ENCODE results near the gene VMAC.
A peak's percentile ranks its signal among the peaks of the same experiment; 100 is the strongest.
"Not testable (repeated sequence)": the region's sequence is repeated elsewhere in the genome, so short reads cannot be mapped to it uniquely, and the experiment has no call there.

Gene VMAC, protein sequence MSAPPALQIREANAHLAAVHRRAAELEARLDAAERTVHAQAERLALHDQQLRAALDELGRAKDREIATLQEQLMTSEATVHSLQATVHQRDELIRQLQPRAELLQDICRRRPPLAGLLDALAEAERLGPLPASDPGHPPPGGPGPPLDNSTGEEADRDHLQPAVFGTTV

DNA sequence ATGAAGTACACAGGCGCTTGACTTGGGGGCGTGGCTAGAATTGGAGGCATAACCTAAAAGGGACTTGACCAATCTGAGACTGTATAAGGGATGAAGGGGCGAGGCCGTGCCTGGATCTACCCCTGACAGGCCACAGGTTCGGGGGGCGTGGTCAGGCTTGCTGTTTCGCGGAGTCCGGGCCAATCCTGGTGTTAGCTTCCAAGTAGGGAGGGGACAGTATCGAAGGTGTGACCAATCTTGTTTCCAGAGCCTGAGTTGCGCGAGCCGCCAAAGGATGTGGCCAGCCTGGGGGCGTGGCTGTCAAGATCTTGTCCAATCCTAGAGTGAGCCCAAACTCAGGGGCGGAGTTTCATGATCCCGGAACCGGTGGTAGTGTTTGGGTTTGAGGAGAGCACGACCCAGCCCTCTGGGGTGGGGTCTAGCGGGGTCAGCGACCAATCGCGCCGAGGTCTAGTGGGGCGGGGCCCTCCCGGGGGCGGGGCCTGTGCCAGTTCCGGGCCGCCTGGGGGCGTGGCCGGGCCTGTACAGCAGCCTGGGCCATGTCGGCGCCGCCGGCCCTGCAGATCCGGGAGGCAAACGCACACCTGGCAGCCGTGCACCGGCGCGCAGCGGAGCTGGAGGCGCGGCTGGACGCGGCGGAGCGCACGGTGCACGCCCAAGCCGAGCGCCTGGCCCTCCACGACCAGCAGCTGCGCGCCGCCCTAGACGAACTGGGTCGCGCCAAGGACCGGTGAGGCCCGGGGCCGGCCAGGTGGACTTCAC, at the start of gene VMAC:
TSS of gene VMAC (plus strand) at position 521 of the 762 bp plus-strand sequence. CDS start at position 540, 19 bp downstream.
- peak; percentile 100 for DNase-seq (ENCODE audit: low read depth, low spot score)

DNA sequence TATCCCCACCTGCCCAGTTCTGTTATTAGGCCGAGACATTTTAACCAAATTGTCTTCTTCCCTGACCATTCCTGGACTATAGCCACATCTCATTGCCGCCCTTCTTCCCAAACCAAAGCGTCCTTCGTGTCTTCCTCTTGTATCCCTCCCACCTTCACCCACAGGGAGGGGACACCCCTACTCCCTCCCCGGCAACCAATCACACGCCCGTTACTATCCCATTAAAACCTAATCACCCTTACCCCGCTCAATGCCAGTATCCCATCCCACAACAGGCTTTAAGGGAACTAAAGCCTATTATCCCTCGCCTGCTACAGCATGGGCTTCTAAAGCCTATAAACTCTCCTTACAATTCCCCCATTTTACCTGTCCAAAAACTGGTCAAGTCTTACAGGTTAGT, 49.5 kb upstream of the VMAC start:
- DNase-seq (ENCODE audit: low read depth, low spot score), result not testable (repeated sequence)

DNA sequence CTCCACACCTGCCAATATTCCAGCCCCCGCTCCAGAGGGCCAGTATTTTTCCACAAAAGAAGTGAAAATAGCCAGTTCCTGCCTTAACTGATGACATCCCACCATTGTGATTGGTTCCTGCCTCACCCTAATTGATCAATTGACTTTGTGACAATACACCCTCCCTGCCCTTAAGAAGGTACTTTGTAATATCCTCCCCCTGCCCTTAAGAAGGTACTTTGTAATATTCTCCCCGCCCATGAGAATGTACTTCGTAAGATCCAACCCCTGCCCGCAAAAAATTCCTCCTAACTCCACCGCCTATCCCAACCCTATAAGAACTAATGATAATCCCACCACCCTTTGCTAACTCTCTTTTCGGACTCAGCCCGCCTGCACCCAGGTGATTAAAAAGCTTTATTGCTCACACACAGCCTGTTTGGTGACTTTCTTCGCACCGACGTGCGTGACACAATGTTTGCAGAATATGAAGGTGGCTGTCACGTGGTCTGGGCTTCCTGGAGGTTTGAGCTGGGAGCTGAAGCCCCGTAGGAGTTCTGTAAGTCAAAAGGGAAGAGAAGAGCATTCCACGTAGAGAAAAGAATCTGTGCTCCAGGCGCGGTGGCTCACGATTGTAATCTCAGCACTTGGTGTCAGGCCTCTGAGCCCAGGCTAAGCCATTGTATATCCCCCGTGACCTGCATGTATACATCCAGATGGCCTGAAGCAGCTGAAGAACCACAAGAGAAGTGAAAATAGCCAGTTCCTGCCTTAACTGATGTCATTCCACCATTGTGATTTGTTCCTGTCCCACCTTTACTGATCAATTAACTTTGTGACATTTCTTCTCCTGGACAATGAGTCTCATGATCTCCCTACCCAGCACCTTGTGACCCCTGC, 47.2 kb upstream of the VMAC start:
- DNase-seq (ENCODE audit: low read depth, low spot score), result no peak

DNA sequence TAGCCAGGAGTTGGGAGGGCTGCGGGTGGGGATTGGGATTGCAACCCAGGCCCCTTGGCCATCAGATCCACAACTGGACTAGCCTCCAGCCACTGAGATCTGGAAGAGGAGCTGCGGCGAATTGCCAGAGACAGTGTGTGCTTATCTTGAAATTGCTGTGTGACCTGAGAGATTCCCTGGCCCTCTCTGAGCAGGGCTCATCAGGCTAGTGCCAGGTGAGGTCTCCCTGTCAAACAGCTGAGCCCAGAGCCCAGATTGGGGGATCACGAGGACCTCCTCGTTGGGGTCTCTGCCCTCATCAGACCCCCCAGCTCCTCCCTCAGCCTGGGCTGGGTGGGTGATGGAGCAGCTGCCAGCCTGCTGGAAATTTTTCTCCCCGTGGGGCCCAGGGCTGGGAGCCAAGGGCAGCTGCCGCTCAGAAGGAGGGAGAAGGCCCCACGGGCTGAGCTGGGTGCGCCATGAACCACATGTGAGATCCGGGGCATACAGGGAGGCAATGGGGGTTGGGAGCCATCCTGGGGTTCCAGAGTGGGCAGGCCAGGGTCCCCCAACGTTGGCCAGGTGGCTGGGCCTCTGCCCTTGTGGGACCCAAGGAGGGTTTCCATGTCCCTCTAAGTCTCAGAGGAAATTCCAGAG, 41.5 kb upstream of the VMAC start:
- DNase-seq (ENCODE audit: low read depth, low spot score), result no peak

DNA sequence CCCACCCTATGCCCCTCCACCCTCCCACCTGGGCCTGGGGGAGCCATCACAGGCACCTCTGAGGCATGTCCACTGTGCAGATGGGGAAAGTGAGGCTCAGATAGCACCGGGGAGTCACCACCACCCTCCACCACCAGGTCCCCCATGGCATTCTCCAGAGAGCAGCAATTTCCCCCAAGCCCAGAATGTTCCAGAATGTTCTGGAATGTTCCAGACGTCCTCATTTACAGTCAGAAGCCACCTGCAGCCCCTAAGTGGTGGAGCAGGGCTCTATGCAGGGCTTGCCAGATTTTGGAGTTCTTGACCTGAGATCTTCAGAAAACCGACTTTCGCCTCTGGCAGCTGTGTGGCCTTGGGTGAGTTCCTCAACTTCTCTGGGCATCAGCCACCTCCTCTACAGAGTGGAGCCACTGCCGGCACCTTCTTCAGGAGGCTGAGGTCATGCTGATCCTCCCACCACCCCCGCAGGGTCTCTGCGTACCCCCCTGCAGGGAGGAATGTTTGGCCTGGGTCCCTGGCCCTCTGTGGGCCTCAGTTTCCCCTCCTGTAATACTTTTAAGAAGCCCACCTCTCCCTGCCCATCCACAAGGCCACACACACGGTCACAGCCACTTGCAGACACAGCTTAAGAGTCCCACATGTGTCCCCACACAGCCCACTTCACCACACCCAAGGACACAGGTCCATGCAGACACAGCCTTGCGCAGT, 40.5 kb upstream of the VMAC start:
- DNase-seq (ENCODE audit: low read depth, low spot score), result no peak

DNA sequence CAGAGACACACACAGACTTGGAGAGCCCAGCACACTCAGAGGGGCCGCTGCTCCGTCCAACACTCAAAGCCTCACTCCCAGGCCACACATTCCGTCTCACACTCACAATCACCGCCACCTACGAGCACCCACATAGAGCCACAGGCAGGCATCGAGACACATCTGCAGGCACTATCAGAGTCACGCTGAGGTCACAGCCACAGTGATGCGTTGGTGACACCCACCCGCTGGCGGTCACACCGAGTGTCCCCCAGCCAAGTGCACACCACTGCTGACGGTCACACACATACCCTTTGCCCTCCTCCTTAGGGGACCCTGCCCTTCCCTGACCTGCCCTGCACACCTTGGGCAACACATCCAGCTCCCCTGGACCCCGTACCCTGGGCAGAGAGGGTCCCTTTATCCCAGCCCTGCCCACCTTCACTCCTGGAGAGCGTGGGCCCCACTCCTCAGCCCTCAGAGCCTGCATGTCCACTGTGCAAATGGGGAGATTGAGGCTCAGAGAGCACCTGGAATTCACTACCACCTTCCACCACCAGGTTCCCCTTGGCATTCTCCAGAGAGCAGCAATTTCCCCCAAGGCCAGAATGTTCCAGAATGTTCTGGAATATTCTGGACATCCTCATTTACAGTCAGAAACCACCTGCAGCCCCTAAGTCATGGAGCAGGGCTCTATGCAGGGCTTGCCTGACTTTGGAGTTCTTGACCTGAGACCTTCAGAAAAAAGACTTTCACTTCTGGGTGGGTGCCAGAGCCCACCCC, 39.8 kb upstream of the VMAC start:
- no peak for DNase-seq (ENCODE audit: low read depth, low spot score)

DNA sequence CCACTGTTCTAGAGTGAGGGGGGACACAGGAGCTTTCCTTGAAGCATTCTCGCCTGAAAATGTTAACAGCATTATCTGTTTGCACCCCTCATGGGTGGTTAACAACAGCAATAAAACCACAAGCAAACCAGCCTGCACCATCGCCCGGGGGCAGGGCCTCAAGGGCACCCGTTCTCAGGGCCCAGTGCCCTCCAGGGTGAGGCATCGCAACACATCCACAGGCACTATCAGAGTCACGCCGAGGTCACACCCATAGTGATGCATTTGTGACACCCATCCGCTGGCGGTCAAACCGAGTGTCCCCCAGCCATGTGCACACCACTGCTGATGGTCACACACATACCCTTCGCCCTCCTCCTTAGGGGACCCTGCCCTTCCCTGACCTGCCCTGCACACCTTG, 38.9 kb upstream of the VMAC start:
- DNase-seq (ENCODE audit: low read depth, low spot score), result no peak

DNA sequence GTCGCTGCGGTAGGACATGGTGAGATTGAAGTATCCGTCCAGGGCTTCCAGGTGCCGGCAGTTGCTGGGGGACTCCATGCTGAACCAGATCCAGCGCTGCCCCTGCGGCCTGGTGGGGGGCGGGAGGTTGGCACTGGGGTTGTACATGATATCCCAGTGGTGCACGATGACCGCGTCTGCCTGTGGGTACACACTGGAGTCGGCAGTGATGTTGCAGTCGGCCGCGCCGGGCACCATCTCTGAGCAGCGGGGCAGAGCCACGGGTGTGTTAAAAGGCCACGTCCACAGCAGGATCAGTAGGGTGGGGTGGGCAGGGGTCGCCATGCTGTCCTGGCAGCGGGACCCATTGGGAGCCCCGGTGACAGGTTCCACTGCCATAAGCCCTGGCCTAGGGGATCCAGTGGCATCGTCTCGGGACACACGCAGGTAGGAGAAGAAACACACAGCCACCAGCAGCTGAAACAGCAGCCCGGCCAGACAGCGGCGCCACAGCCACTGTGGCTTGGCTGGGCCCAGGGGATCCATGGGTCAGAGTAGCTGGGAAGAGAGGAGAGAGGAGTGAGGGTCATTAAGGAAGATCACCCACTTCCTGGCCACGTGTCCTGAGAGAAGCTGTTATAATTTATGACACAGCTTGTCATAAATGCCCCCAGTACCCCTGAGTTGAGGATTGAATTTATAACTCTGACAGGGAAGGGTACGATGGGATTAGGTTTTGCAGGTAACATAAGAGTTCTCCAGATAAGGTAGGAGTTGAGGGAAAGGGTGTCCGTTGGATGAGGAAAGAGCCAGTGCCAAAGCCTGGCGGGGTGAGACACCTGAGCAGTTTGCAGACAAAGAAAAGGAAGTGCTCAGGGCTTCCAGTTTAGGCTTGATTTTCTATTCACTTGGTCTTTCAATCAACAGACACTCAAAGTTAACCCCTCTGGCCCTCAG, 37.2 kb upstream of the VMAC start:
- DNase-seq (ENCODE audit: low read depth, low spot score), result no peak

DNA sequence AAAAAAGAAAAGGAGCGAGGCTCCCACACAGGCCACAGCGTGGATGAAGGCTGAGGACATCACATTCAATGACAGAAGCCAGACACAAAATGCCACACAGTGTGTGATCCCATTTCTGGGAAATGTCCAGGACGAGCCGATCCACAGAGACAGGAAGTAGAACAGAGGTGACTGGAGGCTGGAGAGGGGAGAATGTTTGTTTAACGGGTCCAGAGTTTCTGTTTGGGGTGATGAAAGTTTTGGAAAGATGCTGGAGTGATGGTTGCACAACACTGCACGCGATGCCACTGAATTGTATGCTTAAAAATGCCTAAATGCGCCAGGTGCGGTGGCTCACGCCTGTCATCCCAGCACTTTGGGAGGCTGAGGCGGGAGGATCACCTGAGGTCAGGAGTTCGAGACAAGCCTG, 33.7 kb upstream of the VMAC start:
- DNase-seq (ENCODE audit: low read depth, low spot score), result no peak

DNA sequence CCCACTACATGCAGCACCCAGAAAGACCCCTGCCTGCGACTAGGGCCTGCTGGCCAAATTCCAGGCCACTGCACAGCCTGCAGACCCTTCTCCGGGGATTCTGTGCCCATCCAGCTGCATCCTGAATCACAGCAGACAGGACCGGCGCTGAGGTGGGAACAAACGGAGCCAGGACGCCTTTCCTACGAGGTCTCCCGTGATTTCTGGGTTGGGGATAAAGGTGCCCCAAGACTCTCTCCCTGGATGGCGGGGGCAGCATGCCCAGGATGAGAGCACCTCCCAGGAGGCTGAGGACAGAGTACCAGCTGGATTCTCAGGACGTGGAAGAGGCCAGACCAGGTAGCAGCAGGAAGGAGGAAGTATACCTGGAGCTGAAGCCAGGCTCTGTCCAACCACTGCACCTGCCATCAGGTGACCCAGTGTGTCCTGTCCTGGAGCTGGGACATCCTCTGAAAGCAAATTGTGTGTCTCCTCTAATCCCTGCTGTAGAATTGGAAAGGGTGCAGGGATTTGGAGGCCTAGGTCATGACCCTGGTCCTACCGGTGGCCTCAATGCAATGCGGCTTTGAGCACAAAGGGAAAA, 31.0 kb upstream of the VMAC start:
- no peak for DNase-seq (ENCODE audit: low read depth, low spot score)

DNA sequence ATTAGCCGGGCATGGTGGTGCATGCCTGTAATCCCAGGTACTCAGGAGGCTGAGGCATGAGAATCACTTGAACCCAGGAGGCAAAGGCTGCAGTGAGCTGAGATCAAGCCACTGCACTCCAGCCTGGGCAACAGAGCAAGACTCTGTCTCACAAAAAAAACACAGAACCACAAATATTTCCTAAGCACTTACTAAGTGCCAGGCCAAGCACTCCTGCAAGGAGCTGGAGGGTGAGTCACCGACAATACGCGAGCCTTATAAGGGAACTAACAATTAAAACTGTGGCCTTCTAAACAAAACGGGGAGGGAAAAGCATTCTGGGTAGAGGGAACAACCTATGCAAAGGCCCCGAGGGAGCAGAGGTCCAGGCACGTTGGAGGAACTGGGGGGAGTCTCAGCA, 30.2 kb upstream of the VMAC start:
- not testable (repeated sequence) for DNase-seq (ENCODE audit: low read depth, low spot score)

DNA sequence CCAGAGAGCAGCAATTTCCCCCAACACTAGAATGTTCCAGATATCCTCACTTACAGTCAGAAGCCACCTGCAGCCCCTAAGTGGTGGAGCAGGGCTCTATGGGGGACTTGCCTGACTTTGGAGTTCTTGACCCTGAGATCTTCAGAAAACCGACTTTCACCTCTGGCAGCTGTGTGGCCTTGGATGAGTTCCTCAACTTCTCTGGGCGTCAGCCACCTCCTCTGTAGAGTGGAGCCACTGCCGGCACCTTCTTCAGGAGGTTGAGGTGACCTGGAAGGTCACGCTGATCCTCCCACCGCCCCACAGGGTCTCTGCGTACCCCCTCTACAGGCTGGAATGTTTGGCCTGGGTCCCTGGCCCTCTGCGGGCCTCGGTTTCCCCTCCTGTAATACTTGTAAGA, 27.2 kb upstream of the VMAC start:
- DNase-seq (ENCODE audit: low read depth, low spot score), result no peak

DNA sequence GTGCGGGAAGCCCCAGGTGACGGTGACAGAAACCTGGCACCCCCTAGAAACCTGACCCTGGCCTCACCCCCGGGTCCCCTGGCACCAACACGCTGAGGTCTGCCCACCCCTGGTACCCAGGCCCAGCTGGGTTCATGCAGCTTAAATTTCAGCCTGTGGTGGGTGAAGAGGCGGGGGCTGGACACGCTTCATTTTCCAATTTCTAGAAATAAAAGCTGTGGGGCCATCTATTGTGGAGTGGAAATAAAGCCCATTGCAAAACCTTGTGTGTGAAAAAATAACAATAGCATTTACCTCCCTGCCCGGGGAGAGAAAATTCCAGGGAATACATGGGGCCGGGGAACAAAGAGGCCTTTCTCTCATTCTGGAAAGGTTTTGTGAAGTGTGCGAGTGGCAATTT, 26.8 kb upstream of the VMAC start:
- no peak for DNase-seq (ENCODE audit: low read depth, low spot score)

DNA sequence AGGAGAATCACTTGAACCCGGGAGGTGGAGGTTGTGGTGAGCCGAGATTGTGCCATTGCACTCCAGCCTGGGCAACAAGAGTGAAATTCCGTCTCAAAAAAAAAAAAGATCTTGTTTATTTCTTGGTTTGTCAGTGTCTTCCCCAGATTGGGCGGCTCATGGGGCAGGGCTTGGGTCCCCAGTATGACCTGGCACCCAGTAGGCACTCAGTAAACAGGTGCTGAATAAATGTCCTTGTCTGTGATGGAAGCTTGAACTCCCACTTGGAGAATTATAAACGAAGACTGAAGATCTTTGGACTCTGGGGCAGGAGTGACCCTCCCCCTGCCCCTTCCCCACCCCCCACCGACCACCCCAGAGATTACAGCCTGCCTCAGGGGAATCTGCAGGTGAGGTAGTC, 24.5 kb upstream of the VMAC start:
- no peak for DNase-seq (ENCODE audit: low read depth, low spot score)

DNA sequence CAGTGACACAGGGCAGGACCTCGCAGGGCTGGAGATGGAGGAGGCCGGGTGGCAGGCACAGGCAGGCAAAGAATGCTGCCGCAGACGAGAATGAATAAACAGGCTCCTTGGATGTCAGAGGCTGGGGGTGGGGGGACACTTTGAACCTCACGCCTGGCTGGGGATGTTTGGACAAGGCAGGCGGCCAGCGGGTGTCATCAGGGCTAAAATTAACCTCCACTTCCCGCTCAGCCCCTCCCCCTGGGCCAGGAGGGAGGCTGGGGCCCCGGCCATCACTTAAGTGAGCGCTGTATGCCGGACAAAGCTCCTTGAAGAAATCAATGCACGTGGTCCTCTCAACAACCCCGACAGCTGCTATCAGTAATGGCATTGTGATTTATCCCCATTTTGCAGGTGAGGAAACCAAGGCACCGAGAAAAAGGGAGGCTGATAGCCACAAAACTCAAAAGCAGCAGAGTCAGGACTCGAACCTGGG, 24.0 kb upstream of the VMAC start:
- peak; percentile 72 for DNase-seq (ENCODE audit: low read depth, low spot score)

DNA sequence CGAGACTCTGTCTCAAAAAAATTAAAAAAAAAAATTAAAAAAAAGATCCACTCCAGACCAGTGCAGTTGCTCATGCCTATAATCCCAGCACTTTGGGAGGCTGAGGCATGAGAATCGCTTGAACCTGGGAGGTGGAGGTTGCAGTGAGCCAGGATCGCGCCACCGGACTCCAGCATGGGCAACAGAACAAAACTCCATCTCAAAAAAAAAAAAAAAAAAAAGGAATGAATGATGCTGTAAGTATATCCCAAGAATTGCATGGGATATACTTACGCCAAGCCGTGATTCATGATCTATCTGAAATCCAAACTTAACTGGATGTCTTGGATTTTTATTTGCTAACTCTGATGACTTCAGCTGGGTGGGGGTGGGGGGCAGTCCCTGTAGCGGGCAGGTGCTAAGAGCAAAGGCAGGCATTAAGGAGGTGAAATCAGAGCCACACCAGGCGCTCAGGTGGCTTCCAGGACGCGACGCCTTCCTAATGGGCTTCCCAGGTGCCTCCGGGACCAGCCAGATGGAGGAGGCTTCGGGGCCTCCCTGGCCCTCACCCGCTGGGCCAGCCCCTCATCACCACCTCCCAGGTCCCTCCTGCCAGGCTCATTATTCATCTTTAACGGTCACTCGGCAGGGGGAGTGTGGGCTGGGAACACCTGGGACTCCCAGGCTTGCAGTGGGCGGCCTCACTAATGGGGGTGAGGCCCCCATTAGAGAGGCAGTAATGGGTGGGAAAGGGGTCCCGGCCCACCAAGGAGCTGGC, 23.0 kb upstream of the VMAC start:
- DNase-seq (ENCODE audit: low read depth, low spot score), result no peak

DNA sequence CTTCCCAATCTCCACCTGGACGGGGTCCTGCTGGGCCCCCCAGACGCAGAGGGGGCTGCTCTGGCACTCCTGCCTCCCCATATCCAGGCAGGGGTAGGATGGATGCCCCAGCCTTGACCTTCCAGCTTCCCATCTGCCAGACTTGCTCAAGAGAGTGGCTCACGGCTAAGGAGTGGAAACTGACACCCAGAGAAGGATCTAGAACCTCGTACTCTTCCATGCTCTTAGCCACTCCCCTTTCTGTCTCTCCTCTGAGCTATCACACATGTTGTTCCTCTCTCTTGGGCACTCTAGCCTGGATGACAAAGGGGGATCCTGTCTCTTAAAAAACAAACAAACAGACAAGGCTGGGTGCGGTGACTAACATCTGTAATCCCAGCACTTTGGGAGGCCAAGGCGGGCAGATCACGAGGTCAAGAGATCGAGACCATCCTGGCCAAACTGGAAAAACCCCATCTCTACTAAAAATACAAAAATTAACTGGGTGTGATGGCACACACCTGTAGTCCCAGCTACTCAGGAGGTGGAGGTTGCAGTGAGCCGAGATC, 22.2 kb upstream of the VMAC start:
- no peak for DNase-seq (ENCODE audit: low read depth, low spot score)

Data from ELF-1 (cell line).